GM19239 (cell line): ENCODE data around the gene GIMAP7.
"Not testable (repeated sequence)": the region's sequence is repeated elsewhere in the genome, so short reads cannot be mapped to it uniquely, and the experiment has no call there.

ENCODE experiments used
- DNase-seq: peaks from one replicate; pipeline ENCODE4 v3.0.0; 2011; ENCODE audit warnings: low spot score; ENCODE audit not compliant: insufficient read length
- FAIRE-seq: peaks from 2 replicates; lab custom pipeline; 2011; peaks lifted over from hg19 to GRCh38; lab: Jason Lieb, UNC

Gene GIMAP7

GRCh38 chr7:150507947-150508602, 6.6 kb upstream of the GIMAP7 start:
- DNase-seq, result no peak
- no peak for FAIRE-seq

- DNase-seq (no peak), FAIRE-seq (no peak)
Observed at GRCh38 chr7:150511048-150511447, 3.6 kb upstream of the GIMAP7 start.

- DNase-seq (no peak), FAIRE-seq (no peak)
Observed at GRCh38 chr7:150513758-150514157, 914 bp upstream of the GIMAP7 start.

- DNase-seq (no peak), FAIRE-seq (no peak)
Observed at GRCh38 chr7:150515248-150516147, 826 bp downstream of the GIMAP7 start.

- DNase-seq, result no peak
- no peak for FAIRE-seq
Observed at GRCh38 chr7:150516956-150517745, 2.5 kb downstream of the GIMAP7 start.

- no peak for DNase-seq
- FAIRE-seq, result no peak
Observed at GRCh38 chr7:150519310-150519709, 4.6 kb downstream of the GIMAP7 start.

- no peak for DNase-seq
- no peak for FAIRE-seq
Observed at GRCh38 chr7:150520145-150520544, 5.5 kb downstream of the GIMAP7 start.

GRCh38 chr7:150522931-150523330, 8.3 kb downstream of the GIMAP7 start:
- not testable (repeated sequence) for FAIRE-seq

GRCh38 chr7:150524018-150524417, 9.3 kb downstream of the GIMAP7 start:
- FAIRE-seq (no peak), DNase-seq (no peak)

More at GRCh38 chr7:150522931-150523330, 8.3 kb downstream of the GIMAP7 start:
- DNase-seq, result not testable (repeated sequence)

- no peak for DNase-seq
- FAIRE-seq, result no peak
Observed at GRCh38 chr7:150531704-150532103, 17.0 kb downstream of the GIMAP7 start.

GRCh38 chr7:150538259-150538658, 23.6 kb downstream of the GIMAP7 start:
- FAIRE-seq (no peak), DNase-seq (no peak)

GRCh38 chr7:150553163-150553562, 38.5 kb downstream of the GIMAP7 start:
- FAIRE-seq, result no peak

GRCh38 chr7:150556521-150557138, 42.0 kb downstream of the GIMAP7 start:
- DNase-seq (no peak), FAIRE-seq (no peak)

More at GRCh38 chr7:150553163-150553562, 38.5 kb downstream of the GIMAP7 start:
- no peak for DNase-seq

GRCh38 chr7:150560486-150560885, 45.8 kb downstream of the GIMAP7 start:
- FAIRE-seq (no peak), DNase-seq (no peak)

- FAIRE-seq, result no peak
- DNase-seq, result no peak
Observed at GRCh38 chr7:150562919-150563318, 48.2 kb downstream of the GIMAP7 start.

GRCh38 chr7:150564006-150564405, 49.3 kb downstream of the GIMAP7 start:
- FAIRE-seq, result no peak
- DNase-seq, result no peak

- no peak for FAIRE-seq
- DNase-seq, result no peak
Observed at GRCh38 chr7:150564566-150564965, 49.9 kb downstream of the GIMAP7 start.

- no peak for FAIRE-seq
- no peak for DNase-seq
Observed at GRCh38 chr7:150565239-150565638, 50.6 kb downstream of the GIMAP7 start.

- DNase-seq (no peak), FAIRE-seq (no peak)
Observed at GRCh38 chr7:150566123-150566522, 51.5 kb downstream of the GIMAP7 start.

- no peak for DNase-seq
- FAIRE-seq, result no peak
Observed at GRCh38 chr7:150566572-150566971, 51.9 kb downstream of the GIMAP7 start.
